Endothelial cell of umbilical vein (primary cell): Measurements from ENCODE around the gene LFNG. TPM values are rescaled to one million over a fixed set of nuclear protein-coding genes. Genes with fewer than 3 reads are reported as not detected.

Source experiments
- BruUV-seq: library from RNA; stranded (reverse); fragments of 400-500 nt; replicated peaks from 2 replicates; lab custom pipeline; 2021; lab: Mats Ljungman, UMichigan
- CTCF ChIA-PET: fragments of 300-600, 350-600 bp; sonication (Branson Sonifier 250); formaldehyde crosslinking; loops from one replicate; lab custom pipeline; 2021; ENCODE audit warnings: antibody characterized with exemption, inconsistent platforms; lab: Charles Lee
- POLR2A ChIA-PET: fragments of 300-600, 350-600 bp; sonication (Branson Sonifier 250); formaldehyde crosslinking; loops from one replicate; lab custom pipeline; 2021; ENCODE audit warnings: antibody characterized with exemption, inconsistent platforms; lab: Charles Lee
- DNase-seq: peaks from one replicate; pipeline ENCODE4 v3.0.0-alpha.2; 2011; ENCODE audit warnings: low read depth, low spot score
- FAIRE-seq: peaks from 2 replicates; lab custom pipeline; 2011; peaks lifted over from hg19 to GRCh38; lab: Jason Lieb, UNC
- H2AFZ ChIP-seq: 2 replicates; pipeline ENCODE4 v1.6.0; 2012; ENCODE audit warnings: low read depth, low read length, control low read depth, inconsistent platforms
- H3K27ac ChIP-seq: 2 replicates; pipeline ENCODE4 v1.5.1; 2011; ENCODE audit warnings: low read depth, mild to moderate bottlenecking, control low read depth, low read length, moderate library complexity; ENCODE audit not compliant: insufficient read depth
- H3K27me3 ChIP-seq, 2 experiments: 2 replicates each; pipeline versions ENCODE4 v1.6.0 to v1.6.1; 2011; ENCODE audit warnings: low read length in 2 of 2, mixed read lengths in 1 of 2; ENCODE audit not compliant: control insufficient read depth in 2 of 2, insufficient read depth in 2 of 2
- H3K36me3 ChIP-seq, 2 experiments: 2 replicates in 1 of 2; 3 replicates in 1 of 2; pipeline ENCODE4 v1.5.1; 2011; ENCODE audit warnings: low read length in 2 of 2, mild to moderate bottlenecking in 1 of 2, moderate library complexity in 1 of 2; ENCODE audit not compliant: control insufficient read depth in 2 of 2, insufficient read depth in 2 of 2; ENCODE audit errors: extremely low read depth in 1 of 2
- H3K4me1 ChIP-seq: 3 replicates; pipeline ENCODE4 v1.5.1; 2011; ENCODE audit warnings: mild to moderate bottlenecking, low read length; ENCODE audit not compliant: control insufficient read depth, insufficient read depth; ENCODE audit errors: extremely low read depth
- H3K4me2 ChIP-seq: 2 replicates; pipeline ENCODE4 v1.6.1; 2011; ENCODE audit warnings: low read length, control low read depth, mixed read lengths; ENCODE audit not compliant: insufficient read depth
- H3K4me3 ChIP-seq, 3 experiments: fragments of 200-600 bp in 1 of 3; sonication (generic), shearing (Covaris generic) in 1 of 3; replicated peaks in 1 of 3; 2 replicates each; pipeline ENCODE4 v1.5.1; 2011 to 2016; ENCODE audit warnings: control low read depth in 3 of 3, low read length in 3 of 3, mild to moderate bottlenecking in 2 of 3, inconsistent platforms in 1 of 3, low read depth in 1 of 3, moderate library complexity in 1 of 3; ENCODE audit not compliant: insufficient read depth in 1 of 3
- H3K79me2 ChIP-seq: 2 replicates; pipeline ENCODE4 v1.6.0; 2012; ENCODE audit warnings: low read length, inconsistent platforms; ENCODE audit not compliant: control insufficient read depth, insufficient read depth
- H3K9ac ChIP-seq: replicated peaks from 2 replicates; pipeline ENCODE3; 2011; ENCODE audit warnings: low read length, control low read depth; ENCODE audit not compliant: insufficient read depth; ENCODE audit errors: extremely low read depth
- H3K9me1 ChIP-seq: replicated peaks from 3 replicates; pipeline ENCODE4 v1.6.0; 2011; ENCODE audit warnings: mild to moderate bottlenecking, low read length; ENCODE audit not compliant: control insufficient read depth, insufficient read depth; ENCODE audit errors: extremely low read depth
- H3K9me3 ChIP-seq: replicated peaks from 2 replicates; pipeline ENCODE4 v1.5.1; 2012; ENCODE audit warnings: low read length, inconsistent platforms; ENCODE audit not compliant: control insufficient read depth, insufficient read depth
- H4K20me1 ChIP-seq: replicated peaks from 2 replicates; pipeline ENCODE3; 2011; ENCODE audit warnings: mild to moderate bottlenecking, low read length; ENCODE audit not compliant: control insufficient read depth, insufficient read depth; ENCODE audit errors: extremely low read depth
- EZH2 ChIP-seq: IDR thresholded peaks from 2 replicates; pipeline ENCODE4 v1.6.1; 2012; ENCODE audit warnings: borderline replicate concordance, low read depth, mild to moderate bottlenecking, moderate library complexity, low read length, inconsistent platforms; ENCODE audit not compliant: severe bottlenecking
- FOS ChIP-seq: IDR thresholded peaks from 2 replicates; pipeline ENCODE4 v1.6.1; 2011; ENCODE audit warnings: mild to moderate bottlenecking, low read length, moderate library complexity, borderline replicate concordance; ENCODE audit not compliant: insufficient read depth
- GATA2 ChIP-seq: IDR thresholded peaks from 2 replicates; pipeline ENCODE4 v1.7.0; 2011; ENCODE audit warnings: low read depth, mild to moderate bottlenecking, moderate library complexity, mixed read lengths, low read length; ENCODE audit not compliant: insufficient read length, insufficient read depth
- JUN ChIP-seq: IDR thresholded peaks from 2 replicates; pipeline ENCODE4 v1.6.1; 2011; ENCODE audit warnings: borderline replicate concordance, low read depth; ENCODE audit not compliant: insufficient read length, insufficient read depth
- MYC ChIP-seq: IDR thresholded peaks from one replicate; pipeline ENCODE4 v1.6.1; 2011; ENCODE audit warnings: mild to moderate bottlenecking, low read depth, low read length
- POLR2A ChIP-seq: IDR thresholded peaks from 2 replicates; pipeline ENCODE4 v1.6.1; 2012; ENCODE audit warnings: low read depth, mild to moderate bottlenecking, control low read depth, low read length
- POLR2AphosphoS5 ChIP-seq: IDR thresholded peaks from 2 replicates; pipeline ENCODE4 v1.6.1; 2012; ENCODE audit warnings: low read depth, mild to moderate bottlenecking, control low read depth, low read length, moderate library complexity; ENCODE audit not compliant: insufficient read depth
- dilution Hi-C: fragments of 300-500 bp; cut with MboI; formaldehyde crosslinking; loops from one replicate; pipeline ENCODE4 v1.15.0; 2019; ENCODE audit warnings: low sequenced_read_pairs; ENCODE audit not compliant: extremely low pct_ligation_motif_present
- intact Hi-C: fragments of 100-400 bp; cut with micrococcal nuclease; formaldehyde crosslinking; loops from one replicate; pipeline ENCODE4 v1.10.0; 2022
- polyA plus RNA-seq, 4 experiments: library from polyadenylated mRNA; depleted of rRNA in 3 of 4; stranded (reverse) in 3 of 4; unstranded in 1 of 4; fragments of >200 nt; gene quantifications; 2 replicates each; pipeline versions ENCODE4 v1.2.1 to v1.2.3, GENCODE V29; 2011 to 2012; ENCODE audit warnings: missing spikeins in 1 of 4
- total RNA-seq: library from RNA; stranded (reverse); gene quantifications from 2 replicates; pipeline ENCODE4 v1.2.3, GENCODE V29; 2021
- TF ChIP-seq, protein P1 (sequence below): IDR thresholded peaks from 2 replicates; pipeline ENCODE4 v1.6.1; 2011; ENCODE audit not compliant: insufficient read depth, insufficient read length
- TF ChIP-seq, protein P2 (sequence below), 2 donors: IDR thresholded peaks; 1 replicate in 1 of 2; 2 replicates in 1 of 2; pipeline ENCODE4 v1.5.1; 2011; ENCODE audit warnings: low read length in 2 of 2, mild to moderate bottlenecking in 2 of 2, moderate library complexity in 2 of 2, control low read depth in 1 of 2, inconsistent platforms in 1 of 2, low read depth in 1 of 2; ENCODE audit not compliant: insufficient read depth in 1 of 2; ENCODE audit errors: extremely low read depth in 1 of 2

The LFNG gene
- total and polyA plus RNA-seq, 2 donors (not counting 3 experiments of a cell fraction or from before 2014, with no cell fraction given) = 12.6 to 13.1 TPM

DNA sequence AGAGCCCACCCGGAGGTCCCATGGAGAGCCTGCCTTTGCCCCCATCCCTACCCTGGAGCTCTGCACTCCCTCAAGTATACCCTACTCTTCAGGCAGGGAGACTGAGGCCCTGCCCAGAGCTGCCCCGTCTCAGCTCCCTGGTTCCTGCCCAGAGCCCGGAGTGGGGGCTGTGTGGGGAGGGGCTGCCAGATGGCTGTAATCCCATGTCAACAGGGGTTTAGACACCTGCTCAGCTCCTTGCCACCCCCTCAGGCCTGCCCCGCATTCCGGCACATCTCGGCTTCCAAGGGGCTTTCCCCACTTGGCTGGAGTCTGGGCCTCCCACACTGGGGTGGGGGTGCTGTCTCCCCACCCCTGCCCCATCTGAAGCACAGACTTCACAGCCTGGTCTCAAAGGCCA, 20.9 kb upstream of the LFNG start:
- ChIA-PET CTCF (interaction anchor here (0.6 to 2.5 kb wide), 6 partner anchors 19 to 831 kb away, joined by 3 to 16 read pairs (median 3); no protein-coding TSS in a partner anchor), POLR2A (no interaction called here)
- DNase-seq (no peak), FAIRE-seq (no peak)
- intact Hi-C loops (no loop called here), dilution Hi-C loops (no loop called here)
- Histone ChIP-seq H3K27me3 (no peaks in the 10 kb centered on the region), H3K9me1 (no peaks in the 10 kb centered on the region), H3K9ac (no peak overlapping the region), H3K4me1 (no peaks in the 10 kb centered on the region), H3K9me3 (no peaks in the 10 kb centered on the region), H2AFZ (no peak overlapping the region), H3K4me2 (no peak overlapping the region), H3K79me2 (no peaks in the 10 kb centered on the region), H3K36me3 (no peaks in the 10 kb centered on the region), H3K27ac (no peak overlapping the region), H3K4me3 (no peak overlapping the region), H4K20me1 (no peaks in the 10 kb centered on the region)
- no TSS peak for BruUV-seq
- TF ChIP-seq MYC = no peak
- TF ChIP-seq GATA2 = no peak
- no peak for TF ChIP-seq EZH2
- TF ChIP-seq, protein P1, sequence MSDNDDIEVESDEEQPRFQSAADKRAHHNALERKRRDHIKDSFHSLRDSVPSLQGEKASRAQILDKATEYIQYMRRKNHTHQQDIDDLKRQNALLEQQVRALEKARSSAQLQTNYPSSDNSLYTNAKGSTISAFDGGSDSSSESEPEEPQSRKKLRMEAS = no peak
- no peak for TF ChIP-seq POLR2A
- no peak for TF ChIP-seq FOS
- no peak for TF ChIP-seq POLR2AphosphoS5
- TF ChIP-seq JUN = no peak
- TF ChIP-seq, protein P2, sequence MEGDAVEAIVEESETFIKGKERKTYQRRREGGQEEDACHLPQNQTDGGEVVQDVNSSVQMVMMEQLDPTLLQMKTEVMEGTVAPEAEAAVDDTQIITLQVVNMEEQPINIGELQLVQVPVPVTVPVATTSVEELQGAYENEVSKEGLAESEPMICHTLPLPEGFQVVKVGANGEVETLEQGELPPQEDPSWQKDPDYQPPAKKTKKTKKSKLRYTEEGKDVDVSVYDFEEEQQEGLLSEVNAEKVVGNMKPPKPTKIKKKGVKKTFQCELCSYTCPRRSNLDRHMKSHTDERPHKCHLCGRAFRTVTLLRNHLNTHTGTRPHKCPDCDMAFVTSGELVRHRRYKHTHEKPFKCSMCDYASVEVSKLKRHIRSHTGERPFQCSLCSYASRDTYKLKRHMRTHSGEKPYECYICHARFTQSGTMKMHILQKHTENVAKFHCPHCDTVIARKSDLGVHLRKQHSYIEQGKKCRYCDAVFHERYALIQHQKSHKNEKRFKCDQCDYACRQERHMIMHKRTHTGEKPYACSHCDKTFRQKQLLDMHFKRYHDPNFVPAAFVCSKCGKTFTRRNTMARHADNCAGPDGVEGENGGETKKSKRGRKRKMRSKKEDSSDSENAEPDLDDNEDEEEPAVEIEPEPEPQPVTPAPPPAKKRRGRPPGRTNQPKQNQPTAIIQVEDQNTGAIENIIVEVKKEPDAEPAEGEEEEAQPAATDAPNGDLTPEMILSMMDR (IDR thresholded peaks at IDR 0.05; ENCODE audit: extremely low read depth in 1 of 2, insufficient read depth in 1 of 2, low read depth in 1 of 2, low read length in 2 of 2) = no peak
